ENCODE results near the gene MDC1.

The MDC1 gene

GRCh38 chr6:30747902-30748769 is 31.1 kb upstream of the MDC1 start:
- no peak for FAIRE-seq

- no peak for FAIRE-seq
These were observed 30.2 kb upstream of the MDC1 start for GRCh38 chr6:30747300-30747687.

- FAIRE-seq = no peak
These were observed 27.1 kb upstream of the MDC1 start, which contains the start of gene IER3 for GRCh38 chr6:30744054-30744805. IER3 (minus strand) TSS chr6:30744547; CDS start chr6:30744518, 29 bp downstream.

GRCh38 chr6:30743099-30744053 is 26.3 kb upstream of the MDC1 start:
- FAIRE-seq = no peak

- FAIRE-seq = no peak
These were observed 25.4 kb upstream of the MDC1 start, which contains the start of gene FLOT1 for GRCh38 chr6:30742316-30743098. FLOT1 (minus strand) TSS chr6:30742687; CDS start chr6:30742189, 498 bp downstream.

GRCh38 chr6:30741789-30742315 is 24.8 kb upstream of the MDC1 start:
- FAIRE-seq = no peak

GRCh38 chr6:30741063-30741779 is 24.1 kb upstream of the MDC1 start:
- FAIRE-seq = no peak

GRCh38 chr6:30740540-30740870 is 23.4 kb upstream of the MDC1 start:
- no peak for FAIRE-seq

GRCh38 chr6:30738532-30738931 is 21.5 kb upstream of the MDC1 start:
- no peak for FAIRE-seq

GRCh38 chr6:30735668-30736314 is 18.7 kb upstream of the MDC1 start:
- FAIRE-seq = no peak

- no peak for FAIRE-seq
These were observed 15.3 kb upstream of the MDC1 start for GRCh38 chr6:30732237-30732943.

GRCh38 chr6:30730601-30731435 is 13.7 kb upstream of the MDC1 start:
- no peak for FAIRE-seq

GRCh38 chr6:30727920-30728553 is 11.0 kb upstream of the MDC1 start:
- FAIRE-seq = no peak

GRCh38 chr6:30726506-30727413 is 9.7 kb upstream of the MDC1 start:
- no peak for FAIRE-seq

- no peak for FAIRE-seq
These were observed 8.8 kb upstream of the MDC1 start for GRCh38 chr6:30725713-30726505.
